ENCODE measurements around the gene RPS14.

DNA sequence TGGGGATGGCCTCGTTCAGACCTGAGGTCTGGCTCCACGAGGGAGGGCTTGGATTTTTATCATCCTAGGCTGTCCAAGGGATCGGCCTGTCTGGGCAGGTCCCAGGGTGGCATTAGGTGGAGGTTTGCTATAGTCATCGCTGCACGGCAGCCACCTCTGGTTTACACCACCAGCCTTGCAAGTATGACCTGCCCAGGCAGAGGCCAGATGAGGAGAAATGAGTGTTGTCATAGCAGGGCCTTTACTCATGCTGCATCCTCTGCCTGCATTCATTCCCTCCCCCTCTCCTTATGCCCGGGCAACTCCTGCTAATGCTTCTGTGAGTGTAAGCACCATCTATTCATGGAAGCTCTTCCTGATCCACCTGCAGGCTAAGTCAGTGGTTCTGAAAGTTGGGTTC is 43.1 kb upstream of the RPS14 start:
- TF ChIP-seq, protein P1, sequence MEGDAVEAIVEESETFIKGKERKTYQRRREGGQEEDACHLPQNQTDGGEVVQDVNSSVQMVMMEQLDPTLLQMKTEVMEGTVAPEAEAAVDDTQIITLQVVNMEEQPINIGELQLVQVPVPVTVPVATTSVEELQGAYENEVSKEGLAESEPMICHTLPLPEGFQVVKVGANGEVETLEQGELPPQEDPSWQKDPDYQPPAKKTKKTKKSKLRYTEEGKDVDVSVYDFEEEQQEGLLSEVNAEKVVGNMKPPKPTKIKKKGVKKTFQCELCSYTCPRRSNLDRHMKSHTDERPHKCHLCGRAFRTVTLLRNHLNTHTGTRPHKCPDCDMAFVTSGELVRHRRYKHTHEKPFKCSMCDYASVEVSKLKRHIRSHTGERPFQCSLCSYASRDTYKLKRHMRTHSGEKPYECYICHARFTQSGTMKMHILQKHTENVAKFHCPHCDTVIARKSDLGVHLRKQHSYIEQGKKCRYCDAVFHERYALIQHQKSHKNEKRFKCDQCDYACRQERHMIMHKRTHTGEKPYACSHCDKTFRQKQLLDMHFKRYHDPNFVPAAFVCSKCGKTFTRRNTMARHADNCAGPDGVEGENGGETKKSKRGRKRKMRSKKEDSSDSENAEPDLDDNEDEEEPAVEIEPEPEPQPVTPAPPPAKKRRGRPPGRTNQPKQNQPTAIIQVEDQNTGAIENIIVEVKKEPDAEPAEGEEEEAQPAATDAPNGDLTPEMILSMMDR (conservative IDR thresholded peaks at IDR 0.05 in 1 of 2, IDR thresholded peaks at IDR 0.05 in 1 of 2; ENCODE audit: extremely low read depth in 1 of 2, insufficient read depth in 1 of 2, low read depth in 1 of 2, low read length in 2 of 2): no peak
- TF ChIP-seq EZH2 (IDR thresholded peaks at IDR 0.05; ENCODE audit: borderline replicate concordance, low read length): no peak

All from mammary epithelial cell (primary cell).